Measurements from ENCODE around the gene CCSER1.
"Not testable (repeated sequence)": the region's sequence is repeated elsewhere in the genome, so short reads cannot be mapped to it uniquely, and the experiment has no call there.

The CCSER1 gene

DNA sequence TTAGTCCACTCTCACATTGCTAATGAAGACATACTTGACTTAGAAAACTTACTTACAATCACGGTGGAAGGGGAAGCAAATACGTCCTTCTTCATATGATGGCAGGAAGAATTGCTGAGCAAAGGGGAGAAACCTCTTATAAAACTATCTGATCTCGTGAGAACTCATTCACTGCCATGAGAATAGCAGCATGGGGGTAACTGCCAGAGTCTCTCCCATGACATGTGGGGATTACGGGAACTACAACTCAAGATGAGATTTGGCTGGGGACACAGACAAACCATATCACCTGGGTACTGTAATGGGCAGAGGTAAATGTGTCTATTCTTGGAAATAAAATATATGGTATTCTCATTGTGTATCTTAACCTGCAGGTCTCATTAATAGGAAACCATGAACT, 1464.9 kb downstream of the CCSER1 start:
- DNase-seq (ENCODE audit: low read depth), result no peak

- no peak for DNase-seq (ENCODE audit: low read depth)
These were observed 1469.5 kb downstream of the CCSER1 start for GRCh38 chr4:91596718-91597117.

- no peak for DNase-seq (ENCODE audit: low read depth)
These were observed 1471.5 kb downstream of the CCSER1 start for GRCh38 chr4:91598696-91599095.

GRCh38 chr4:91600301-91600700, 1473.1 kb downstream of the CCSER1 start:
- no peak for DNase-seq (ENCODE audit: low read depth)

DNA sequence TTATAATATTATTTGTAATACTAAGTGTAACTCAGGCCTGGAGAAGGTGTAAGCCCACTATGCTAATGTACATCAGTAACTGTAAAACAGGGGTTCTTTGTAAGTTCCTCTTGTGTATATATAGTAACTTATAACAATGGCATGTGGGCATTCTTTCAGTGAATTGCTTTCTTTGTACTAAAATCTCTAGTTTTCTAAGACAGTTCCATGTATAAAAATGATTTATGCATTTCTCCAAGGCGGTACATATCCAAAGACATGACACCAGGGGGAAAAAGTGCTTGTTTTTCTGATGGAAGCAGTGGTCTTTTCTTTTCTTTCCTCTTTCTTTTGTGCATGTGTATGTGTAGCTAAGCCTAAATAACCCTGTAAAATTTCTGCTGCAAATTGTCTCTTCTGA, 1474.2 kb downstream of the CCSER1 start:
- DNase-seq (ENCODE audit: low read depth), result no peak

- no peak for DNase-seq (ENCODE audit: low read depth)
These were observed 1484.6 kb downstream of the CCSER1 start for GRCh38 chr4:91611782-91612181.

- DNase-seq (ENCODE audit: low read depth), result no peak
These were observed 1493.8 kb downstream of the CCSER1 start for GRCh38 chr4:91620952-91621351.

DNA sequence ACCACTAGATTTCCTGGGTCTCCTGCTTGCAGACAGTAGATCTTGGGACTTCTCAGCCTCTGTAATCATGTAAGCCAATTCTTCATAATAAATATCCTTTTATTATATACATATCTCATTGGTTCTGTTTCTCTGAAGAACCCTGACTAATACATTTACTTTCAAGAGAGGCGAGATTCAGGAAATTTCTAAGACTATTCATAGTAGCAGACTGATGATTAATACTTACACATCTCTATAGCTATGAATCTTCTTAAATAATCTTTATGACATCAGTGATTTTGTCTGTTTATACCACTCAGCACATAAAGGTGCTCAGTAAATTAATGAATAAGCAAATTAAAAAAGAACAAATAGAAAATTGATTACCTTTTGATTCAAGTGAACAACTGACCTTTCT, 1494.3 kb downstream of the CCSER1 start:
- DNase-seq (ENCODE audit: low read depth), result no peak

GRCh38 chr4:91622925-91623602, 1495.9 kb downstream of the CCSER1 start:
- no peak for DNase-seq (ENCODE audit: low read depth)

- not testable (repeated sequence) for DNase-seq (ENCODE audit: low read depth)
These were observed 1496.4 kb downstream of the CCSER1 start for GRCh38 chr4:91623603-91623967.

DNA sequence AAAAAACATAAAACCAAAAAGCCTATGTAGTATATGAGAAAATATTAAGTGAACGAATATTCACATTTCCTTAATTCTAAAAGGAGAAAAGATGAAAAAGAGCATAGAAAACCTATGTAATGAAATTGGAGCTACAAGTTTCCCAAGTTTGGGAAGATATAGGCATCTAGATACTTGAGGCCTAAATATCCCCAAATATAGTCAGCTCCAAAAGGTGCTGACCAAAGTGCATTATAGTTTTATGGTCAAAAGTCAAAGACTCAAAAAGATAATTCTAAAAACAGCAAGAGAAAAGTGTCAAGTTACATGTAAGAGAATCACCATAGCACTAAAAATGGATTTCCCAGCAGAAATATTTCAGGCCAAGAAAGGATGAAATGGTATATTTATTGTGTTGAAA, 1502.9 kb downstream of the CCSER1 start:
- DNase-seq (ENCODE audit: low read depth), result no peak

DNA sequence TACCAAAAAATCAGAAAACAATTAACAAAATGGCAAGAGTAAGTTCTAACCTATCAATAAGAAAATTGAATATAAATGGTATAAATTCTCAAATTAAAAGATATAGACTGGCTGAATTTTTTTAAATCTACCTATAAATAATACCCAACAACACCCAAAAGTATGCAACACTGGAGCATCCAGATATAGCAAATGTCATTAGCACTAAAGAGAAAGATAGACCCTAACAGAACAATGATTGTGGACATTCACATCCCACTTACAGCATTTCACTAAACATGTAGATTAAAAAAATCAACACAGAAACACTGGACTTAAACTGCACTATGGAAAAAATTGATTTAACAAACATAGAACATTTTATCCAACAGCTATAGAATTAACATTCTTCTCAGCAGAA, 1503.6 kb downstream of the CCSER1 start:
- no peak for DNase-seq (ENCODE audit: low read depth)

DNA sequence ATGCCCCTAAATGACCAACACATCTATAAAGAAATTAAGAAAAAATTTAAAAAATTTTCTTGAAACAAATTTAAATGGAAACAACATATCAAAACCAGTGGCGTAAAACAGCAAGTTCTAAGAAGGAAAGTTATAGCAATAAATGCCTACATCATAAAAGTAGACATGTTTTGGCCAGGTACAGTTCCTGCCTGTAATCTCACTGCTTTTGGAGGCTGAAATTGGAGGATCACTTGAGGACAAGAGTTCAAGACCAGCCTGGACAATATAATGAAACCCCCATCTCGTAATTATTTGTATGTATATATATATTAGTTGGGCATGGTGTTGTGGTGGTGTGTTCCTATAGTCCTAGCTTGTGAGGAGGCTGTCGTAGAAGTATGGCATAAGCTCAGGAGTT, 1504.1 kb downstream of the CCSER1 start:
- no peak for DNase-seq (ENCODE audit: low read depth)

DNA sequence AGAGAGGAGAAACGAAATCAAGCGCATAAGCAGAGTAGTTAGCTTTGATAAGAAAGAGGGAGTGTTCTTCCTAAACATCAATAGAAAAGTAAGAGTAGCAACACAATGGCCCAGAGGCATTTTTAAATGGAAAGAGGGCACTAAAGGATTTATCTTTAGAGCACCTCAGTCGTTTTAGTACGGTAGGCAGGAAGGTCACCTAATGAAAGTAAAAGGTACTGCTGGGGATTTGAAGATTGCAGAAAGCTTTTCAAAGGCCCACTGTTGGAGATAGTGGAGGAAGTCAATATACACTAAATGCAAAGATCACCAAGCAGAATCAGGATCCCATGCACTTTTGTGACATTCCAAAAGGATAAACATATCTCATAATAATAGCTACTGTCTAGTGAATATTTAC, 1508.9 kb downstream of the CCSER1 start:
- no peak for DNase-seq (ENCODE audit: low read depth)
